CD1c-positive myeloid dendritic cell (primary cell): Measurements from ENCODE around the gene MRPS30.
"Not testable (repeated sequence)": the region's sequence is repeated elsewhere in the genome, so short reads cannot be mapped to it uniquely, and the experiment has no call there.

Source experiments
- DNase-seq: peaks from one replicate; pipeline ENCODE4 v3.0.0-alpha.2; 2016; ENCODE audit errors: extremely low spot score

Gene MRPS30

DNA sequence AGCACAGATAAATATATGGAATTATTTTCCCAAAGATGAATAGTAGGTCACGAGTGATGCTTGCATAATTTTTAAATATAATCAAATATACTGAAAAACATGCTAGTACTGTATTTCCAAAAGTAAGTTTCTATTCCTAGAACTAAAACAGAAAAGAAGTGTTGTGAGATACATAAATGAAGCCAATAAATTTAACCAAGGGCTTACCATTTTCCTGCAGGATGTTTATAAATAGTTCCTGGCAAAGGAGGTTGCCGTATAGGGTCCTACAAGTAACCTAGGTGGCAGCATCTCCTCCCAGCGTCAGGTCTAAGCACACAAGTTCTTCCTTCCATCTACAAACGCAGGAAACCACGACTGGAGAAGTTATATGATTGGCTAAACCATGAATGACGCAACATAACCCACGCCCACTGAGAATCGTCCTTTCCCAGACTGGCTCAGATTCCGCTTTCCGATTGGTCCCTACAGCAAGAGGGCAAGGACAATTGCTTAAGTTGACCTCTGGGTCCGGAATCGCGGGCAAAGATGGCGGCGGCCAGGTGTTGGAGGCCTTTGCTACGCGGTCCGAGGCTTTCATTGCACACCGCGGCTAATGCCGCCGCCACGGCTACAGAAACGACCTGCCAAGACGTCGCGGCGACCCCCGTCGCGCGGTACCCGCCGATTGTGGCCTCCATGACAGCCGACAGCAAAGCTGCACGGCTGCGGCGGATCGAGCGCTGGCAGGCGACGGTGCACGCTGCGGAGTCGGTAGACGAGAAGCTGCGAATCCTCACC, at the start of gene MRPS30:
MRPS30 (plus strand) TSS at position 513 of the 780 bp plus-strand sequence; CDS start at position 529, 16 bp downstream.
- DNase-seq, result peak; percentile 98

- no peak for DNase-seq
Observed at GRCh38 chr5:44769200-44769876, 39.4 kb upstream of the MRPS30 start.

- no peak for DNase-seq
Observed at GRCh38 chr5:44769877-44770209, 38.9 kb upstream of the MRPS30 start.

- no peak for DNase-seq
Observed at GRCh38 chr5:44770780-44771717, 37.7 kb upstream of the MRPS30 start.

GRCh38 chr5:44772397-44772796, 36.4 kb upstream of the MRPS30 start:
- DNase-seq, result not testable (repeated sequence)

- peak; percentile 29 for DNase-seq
Observed at GRCh38 chr5:44774279-44774880, 34.4 kb upstream of the MRPS30 start.

- DNase-seq, result no peak
Observed at GRCh38 chr5:44779167-44779566, 29.6 kb upstream of the MRPS30 start.

GRCh38 chr5:44783634-44784315, 25.0 kb upstream of the MRPS30 start:
- DNase-seq, result no peak

DNA sequence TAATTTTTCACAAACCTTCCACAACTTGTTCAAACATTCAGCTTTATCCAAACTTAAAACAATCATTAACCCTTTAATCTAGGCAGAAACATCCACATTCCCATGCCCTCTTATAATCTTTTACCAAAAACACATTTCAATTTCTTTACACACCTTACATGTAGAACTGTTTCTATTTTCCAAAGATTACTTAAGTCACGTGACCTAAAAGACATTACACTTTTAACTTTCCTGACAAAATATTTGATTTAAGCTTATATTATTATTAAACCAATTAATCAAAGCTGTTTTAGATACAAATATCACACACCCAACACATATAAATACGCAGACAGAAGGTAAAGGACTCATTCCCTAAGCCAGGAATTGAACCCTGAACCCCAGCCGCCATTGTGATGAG, 21.0 kb upstream of the MRPS30 start:
- no peak for DNase-seq

GRCh38 chr5:44789372-44789995, 19.3 kb upstream of the MRPS30 start:
- DNase-seq, result not testable (repeated sequence)

GRCh38 chr5:44792031-44792673, 16.6 kb upstream of the MRPS30 start:
- DNase-seq, result not testable (repeated sequence)

DNA sequence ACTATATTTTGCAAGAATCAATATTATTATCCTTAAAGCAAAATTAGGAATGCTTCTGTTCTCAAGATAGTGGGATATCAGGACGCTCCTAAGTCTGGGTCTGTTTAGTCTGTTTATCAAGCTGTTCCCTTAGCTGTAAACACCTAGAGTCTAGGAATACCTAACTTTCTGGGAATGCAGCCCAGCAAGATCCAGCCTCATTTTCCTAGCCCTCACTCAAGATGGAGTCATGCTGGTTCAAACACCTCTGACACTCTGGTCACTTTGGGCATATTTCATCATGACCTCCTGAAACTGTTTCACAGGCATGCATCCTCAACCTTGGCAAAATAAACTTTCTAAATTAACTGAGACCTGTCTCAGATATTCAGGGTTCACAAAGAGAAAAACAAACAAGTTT, 14.4 kb upstream of the MRPS30 start:
- no peak for DNase-seq

DNA sequence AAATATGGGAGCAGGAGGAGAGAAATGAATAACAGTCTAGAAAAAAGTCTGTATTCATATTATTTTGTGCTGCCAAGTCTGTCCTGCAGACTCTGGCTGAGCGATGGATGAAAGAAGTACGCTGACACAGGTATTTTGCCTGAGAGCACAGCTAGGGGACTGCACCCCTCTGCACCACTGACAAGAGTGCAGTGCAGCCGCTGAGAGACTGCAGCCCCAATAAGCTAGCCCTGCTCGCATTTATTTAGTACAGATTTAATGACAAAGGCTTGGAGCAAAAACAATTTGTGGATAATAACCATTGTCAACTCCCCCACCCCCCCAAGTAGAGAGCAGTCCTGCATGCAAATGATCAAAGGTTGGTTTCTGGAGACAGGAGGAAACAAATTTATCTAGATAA, 13.3 kb upstream of the MRPS30 start:
- DNase-seq, result no peak

- DNase-seq, result no peak
Observed at GRCh38 chr5:44797841-44798240, 10.9 kb upstream of the MRPS30 start.

GRCh38 chr5:44801992-44802391, 6.8 kb upstream of the MRPS30 start:
- no peak for DNase-seq

DNA sequence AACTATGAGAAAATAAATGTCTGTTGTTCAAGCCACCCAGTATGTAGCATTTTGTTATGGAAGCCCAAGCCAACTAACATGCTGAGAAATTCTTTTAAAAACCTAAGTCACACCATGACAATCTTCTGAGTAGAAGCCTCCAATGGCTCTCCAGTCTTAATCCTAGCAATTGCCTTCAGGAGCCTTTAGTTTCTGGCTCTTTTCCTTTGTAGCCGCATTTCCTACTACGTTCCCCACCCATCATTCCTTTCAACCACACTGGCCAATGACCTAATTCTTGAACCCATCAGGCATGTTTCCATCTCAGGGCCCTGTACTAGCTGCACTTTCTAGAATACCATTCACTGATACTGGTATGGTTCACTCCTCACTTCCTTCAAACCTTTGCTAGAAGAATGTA, 2.1 kb upstream of the MRPS30 start:
- no peak for DNase-seq

DNA sequence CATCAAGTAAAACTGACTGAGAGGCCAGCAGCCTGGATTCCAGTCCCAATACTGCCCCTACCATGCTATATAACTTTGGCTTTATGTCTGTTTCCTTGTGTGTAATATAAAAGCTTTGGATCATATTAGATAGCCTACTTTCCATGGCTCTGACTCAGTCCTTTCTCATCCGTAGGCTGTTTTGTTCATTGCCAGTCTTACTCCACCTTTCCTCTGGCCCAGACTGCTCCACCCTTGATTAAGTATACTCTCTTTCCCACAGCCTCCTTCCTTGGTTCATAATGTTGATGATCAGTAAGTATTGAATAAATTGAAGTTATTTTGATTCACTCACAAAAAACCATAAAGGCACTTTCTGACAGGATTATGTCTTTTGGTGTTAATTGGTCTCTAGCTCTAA, 1.5 kb upstream of the MRPS30 start:
- no peak for DNase-seq

- peak; percentile 69 for DNase-seq
Observed at GRCh38 chr5:44809215-44809955, 638 bp downstream of the MRPS30 start.

GRCh38 chr5:44809956-44810420, 1.2 kb downstream of the MRPS30 start:
- no peak for DNase-seq
